Heart right ventricle (tissue), 16 donors: ENCODE data around the gene ACSM3. TPM values are rescaled to one million over a fixed set of nuclear protein-coding genes. Genes with fewer than 3 reads are reported as not detected.

Experiments
- ATAC-seq, 8 donors: fragments of 200-7000 bp; cut with Tn5 transposase; one replicate each; pipeline ENCODE4 v1.9.1; 2020; ENCODE audit warnings: mild to moderate bottlenecking in 8 of 8, moderate library complexity in 8 of 8, moderate number of reproducible peaks in 1 of 8
- DNase-seq, 2 donors: peaks; one replicate each; pipeline ENCODE4 v3.0.0-alpha.2; 2020
- H3K27ac ChIP-seq, 10 donors: fragments of 200-600 bp; sonication (generic) in 2 of 10; one replicate each; pipeline versions ENCODE4 v1.5.0 to v1.8.0; 2020 to 2022; ENCODE audit warnings: mild to moderate bottlenecking in 3 of 10
- H3K27me3 ChIP-seq, 7 donors: fragments of 200-600 bp; one replicate each; pipeline ENCODE4 v1.8.0; 2021 to 2022; ENCODE audit warnings: mild to moderate bottlenecking in 2 of 7
- H3K36me3 ChIP-seq, 9 donors: fragments of 200-600 bp; sonication (generic) in 1 of 9; one replicate each; pipeline versions ENCODE4 v1.5.0 to v1.8.0; 2020 to 2022; ENCODE audit warnings: mild to moderate bottlenecking in 2 of 9
- H3K4me1 ChIP-seq, 9 donors: fragments of 200-600 bp; sonication (generic) in 1 of 9; one replicate each; pipeline versions ENCODE4 v1.5.0 to v1.8.0; 2020 to 2022; ENCODE audit warnings: mild to moderate bottlenecking in 4 of 9
- H3K4me3 ChIP-seq, 10 donors: fragments of 200-600 bp; sonication (generic) in 2 of 10; one replicate each; pipeline versions ENCODE4 v1.5.0 to v1.8.0; 2020 to 2022; ENCODE audit warnings: mild to moderate bottlenecking in 7 of 10, moderate library complexity in 2 of 10
- H3K9me3 ChIP-seq, 11 donors: fragments of 200-600 bp in 10 of 11; sonication (generic) in 2 of 11; one replicate each; pipeline versions ENCODE4 v1.5.0 to v1.8.0; 2013 to 2022; ENCODE audit warnings: mild to moderate bottlenecking in 2 of 11, control low read depth in 1 of 11, moderate library complexity in 1 of 11
- WGBS, 2 donors: extraction: QIAGEN DNeasy Blood & Tissue Kit; methylation state at CpG; one replicate each; pipeline ENCODE4 v1.1.7; 2013; ENCODE audit warnings: inconsistent platforms in 1 of 2; 5-methylcytosine and 5-hydroxymethylcytosine counted together
- intact Hi-C, 10 donors: fragments of 100-400 bp; cut with DNase I; formaldehyde crosslinking; loops; one replicate each; pipeline versions ENCODE4 v1.11.1 to v1.14.2; 2022
- polyA plus RNA-seq, 2 donors: library from polyadenylated mRNA; stranded (reverse); fragments of 200-250 nt; gene quantifications; one replicate each; pipeline ENCODE4 v1.2.3, GENCODE V29; 2013
- total RNA-seq, 10 donors: library from RNA; stranded (reverse); fragmentation: NEBNext Ultra II Directional in 3 of 10; extraction: Animal tissue kit (Norgen Biotek cat#: 25700) in 3 of 10; gene quantifications; one replicate each; pipeline versions ENCODE4 v1.2.1 to v1.2.4, GENCODE V29; 2021 to 2023
- TF ChIP-seq, protein P1 (sequence below), 9 donors: fragments of 200-600 bp; sonication (generic) in 2 of 9; IDR thresholded peaks; one replicate each; pipeline versions ENCODE4 v1.5.0 to v1.8.0; 2021 to 2022; ENCODE audit warnings: antibody characterized with exemption in 9 of 9, mild to moderate bottlenecking in 5 of 9, moderate library complexity in 1 of 9
- donor health status: Arrhythmogenic right ventricular cardiomyopathy.
- donor health status: ischemic (EF 13 %, LVEDD 7.1; RV severe dilation, severe dysfunction).
- donor health status: healthy with polysubstance abuse.
- donor health status: DM: no; HTN: yes; CAD: no.
- donor health status: DM: no; HTN: no; CAD: no.
- donor health status: ischemic (EF 25% LVEDD 6.9; RV normal size, moderate dysfunction).
- donor health status: ischemic (EF 25% LVEDD 5.7; RV mildly dilated, moderate dysfunction).
- donor health status: healthy.
- donor health status: DM: yes; HTN: yes; CAD: no.
- donor health status: Ischemic cardiomyopathy.
- donor health status: ischemic (EF 35%, LVEDD 5.7; RV mildly dilated, moderate dysfunction).
- donor health status: nonischemic (EF 11% LVEDD 7.7; RV severe dilation, severe dysfunction).
- donor health status: DM: yes; HTN: yes; CAD: no.
- donor health status: PGD.
- donor health status: ischemic (EF 29% LVEDD 5.4; RV normal size, mild dysfunction).
- donor health status: nonischemic (EF 23%, LVEDD 6.1; RV moderate dilation, normal function).

The ACSM3 gene
- total and polyA plus RNA-seq, 12 donors = 2.3 to 45.1 (median 5.9) TPM

DNA sequence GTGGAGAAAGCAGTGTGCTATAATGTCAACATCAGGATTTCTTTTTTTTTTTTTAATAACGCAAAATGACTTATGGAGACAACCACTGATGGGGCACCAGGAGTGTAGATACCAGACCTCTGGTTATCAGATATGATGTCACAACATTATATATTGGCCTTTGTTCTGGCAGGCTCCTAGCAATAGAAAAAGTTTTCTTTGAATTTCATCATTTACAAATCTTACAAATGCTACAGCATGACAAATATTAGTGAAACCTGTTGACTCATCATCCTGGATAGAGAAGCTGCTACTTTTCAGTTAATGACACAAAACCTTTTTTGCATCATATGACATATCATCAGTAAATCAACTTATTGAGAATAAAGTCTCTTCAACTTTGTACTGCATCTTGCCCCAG, 28.3 kb upstream of the ACSM3 start:
- intact Hi-C loops = no loop called here
- no peaks in the 10 kb centered on the region for H3K27me3 ChIP-seq
- ATAC-seq = no peak
- no peak overlapping the region for H3K4me3 ChIP-seq
- no peaks in the 10 kb centered on the region for H3K9me3 ChIP-seq
- WGBS, 2 donors = 84 to 88% methylated on average over 1 of the region's 1 CpG
- peaks cover 0 to 85% (median 43%) of the 10 kb centered on the region in 9 donors for H3K36me3 ChIP-seq
- no peak for DNase-seq
- peaks cover 2 to 24% (median 21%) of the 10 kb centered on the region in 9 donors for H3K4me1 ChIP-seq
- no peak overlapping the region for H3K27ac ChIP-seq
- TF ChIP-seq, protein P1, sequence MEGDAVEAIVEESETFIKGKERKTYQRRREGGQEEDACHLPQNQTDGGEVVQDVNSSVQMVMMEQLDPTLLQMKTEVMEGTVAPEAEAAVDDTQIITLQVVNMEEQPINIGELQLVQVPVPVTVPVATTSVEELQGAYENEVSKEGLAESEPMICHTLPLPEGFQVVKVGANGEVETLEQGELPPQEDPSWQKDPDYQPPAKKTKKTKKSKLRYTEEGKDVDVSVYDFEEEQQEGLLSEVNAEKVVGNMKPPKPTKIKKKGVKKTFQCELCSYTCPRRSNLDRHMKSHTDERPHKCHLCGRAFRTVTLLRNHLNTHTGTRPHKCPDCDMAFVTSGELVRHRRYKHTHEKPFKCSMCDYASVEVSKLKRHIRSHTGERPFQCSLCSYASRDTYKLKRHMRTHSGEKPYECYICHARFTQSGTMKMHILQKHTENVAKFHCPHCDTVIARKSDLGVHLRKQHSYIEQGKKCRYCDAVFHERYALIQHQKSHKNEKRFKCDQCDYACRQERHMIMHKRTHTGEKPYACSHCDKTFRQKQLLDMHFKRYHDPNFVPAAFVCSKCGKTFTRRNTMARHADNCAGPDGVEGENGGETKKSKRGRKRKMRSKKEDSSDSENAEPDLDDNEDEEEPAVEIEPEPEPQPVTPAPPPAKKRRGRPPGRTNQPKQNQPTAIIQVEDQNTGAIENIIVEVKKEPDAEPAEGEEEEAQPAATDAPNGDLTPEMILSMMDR (IDR thresholded peaks at IDR 0.05) = no peak

DNA sequence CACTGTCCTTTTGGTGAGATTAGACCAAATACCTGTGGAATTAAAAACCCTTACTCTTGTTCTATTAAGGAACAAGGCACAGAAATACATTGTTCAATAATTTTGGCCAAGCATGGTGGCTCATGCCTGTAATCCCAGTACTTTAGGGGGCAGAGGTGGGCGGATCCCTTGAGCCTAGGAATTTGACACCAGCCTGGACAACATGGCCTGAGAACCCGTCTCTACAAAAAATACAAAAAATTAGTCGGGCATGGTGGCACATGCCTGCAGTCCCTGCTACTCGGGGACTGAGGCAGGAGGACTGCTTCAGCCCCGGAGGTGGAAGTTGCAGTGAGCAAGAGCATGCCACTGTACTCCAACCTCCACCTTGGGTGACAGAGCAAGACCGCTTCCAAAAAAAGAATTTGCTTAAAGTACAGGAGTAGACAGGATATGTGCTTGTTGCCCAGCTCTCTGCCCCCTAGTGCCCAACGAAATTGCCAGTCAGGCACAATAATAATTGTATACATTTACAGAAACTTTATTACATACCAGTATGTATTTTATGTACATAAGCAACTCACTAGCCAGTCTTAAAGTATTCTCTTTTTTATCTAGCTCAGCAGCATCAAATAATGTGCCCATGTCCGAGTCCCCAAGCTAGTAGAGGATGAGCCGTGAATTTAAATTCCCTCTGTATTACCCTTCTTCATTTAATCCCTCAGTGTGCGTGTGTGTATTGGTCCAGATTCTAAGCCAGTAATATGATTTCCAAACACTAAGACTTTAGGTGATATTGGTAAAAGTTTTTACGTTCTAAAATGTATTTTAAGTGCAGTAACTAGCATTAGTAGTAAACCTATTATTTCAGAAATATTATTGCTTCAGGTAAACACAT, 23.6 kb upstream of the ACSM3 start:
- peak overlapping the region in 8 of 10 donors; percentile 89 to 98 (median 95) for H3K27ac ChIP-seq
- peaks cover 4 to 37% (median 25%) of the 10 kb centered on the region in 9 donors for H3K4me1 ChIP-seq
- H3K9me3 ChIP-seq = no peaks in the 10 kb centered on the region
- TF ChIP-seq, protein P1 (IDR thresholded peaks at IDR 0.05) = peak in 4 of 9 donors; percentile 35 to 47 (median 40)
- 44 to 49% methylated on average over 11 of the region's 11 CpGs for WGBS, 2 donors
- intact Hi-C loops = no loop called here
- H3K27me3 ChIP-seq = no peaks in the 10 kb centered on the region
- DNase-seq (no peak), ATAC-seq (peak in 1 of 8 donors; percentile 16)
- H3K36me3 ChIP-seq = peaks cover 0 to 48% (median 30%) of the 10 kb centered on the region in 9 donors
- H3K4me3 ChIP-seq = peak overlapping the region; percentile 78 to 98 (median 88)

DNA sequence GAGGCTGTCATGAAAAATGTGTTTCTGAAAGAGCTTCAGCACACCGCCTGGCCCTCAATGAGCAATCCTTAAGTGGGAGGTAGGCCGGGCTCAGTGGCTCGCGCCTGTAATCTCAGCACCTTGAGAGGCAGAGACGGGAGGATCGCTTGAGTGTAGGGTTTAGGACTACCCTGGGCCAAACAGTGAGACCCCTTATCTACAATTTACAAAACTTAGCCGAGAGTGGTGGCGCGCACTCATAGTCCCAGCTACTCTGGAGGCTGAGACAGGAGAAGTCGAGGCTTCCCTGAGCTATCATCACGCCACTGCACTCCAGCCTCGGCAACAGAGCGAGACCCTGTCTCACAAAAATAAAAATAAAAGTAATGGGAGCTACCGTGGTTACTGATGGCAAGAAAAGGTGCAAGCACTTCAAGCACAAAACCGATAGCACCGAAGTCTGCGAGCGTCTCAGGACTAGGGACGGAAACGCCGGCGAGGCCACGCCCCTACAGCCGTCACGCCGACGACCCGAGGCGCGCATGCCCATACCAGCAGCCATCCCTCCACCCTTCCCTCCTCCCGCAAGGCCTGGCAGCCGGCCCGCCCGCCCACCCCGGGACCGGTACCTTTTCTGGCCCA, 22.8 kb upstream of the ACSM3 start:
- intact Hi-C loops = no loop called here
- TF ChIP-seq, protein P1 (IDR thresholded peaks at IDR 0.05) = no peak
- 0% methylated on average over 34 to 36 of the region's 36 CpGs for WGBS, 2 donors
- ATAC-seq (peak; percentile 93 to 97 (median 95)), DNase-seq (peak; percentile 90 to 91)
- Histone ChIP-seq H3K9me3 (no peaks in the 10 kb centered on the region), H3K4me1 (peaks cover 4 to 39% (median 25%) of the 10 kb centered on the region in 9 donors), H3K36me3 (peaks cover 0 to 40% (median 24%) of the 10 kb centered on the region in 9 donors), H3K27ac (peak overlapping the region; percentile 77 to 98 (median 95)), H3K4me3 (peak overlapping the region; percentile 78 to 98 (median 88)), H3K27me3 (no peaks in the 10 kb centered on the region)

DNA sequence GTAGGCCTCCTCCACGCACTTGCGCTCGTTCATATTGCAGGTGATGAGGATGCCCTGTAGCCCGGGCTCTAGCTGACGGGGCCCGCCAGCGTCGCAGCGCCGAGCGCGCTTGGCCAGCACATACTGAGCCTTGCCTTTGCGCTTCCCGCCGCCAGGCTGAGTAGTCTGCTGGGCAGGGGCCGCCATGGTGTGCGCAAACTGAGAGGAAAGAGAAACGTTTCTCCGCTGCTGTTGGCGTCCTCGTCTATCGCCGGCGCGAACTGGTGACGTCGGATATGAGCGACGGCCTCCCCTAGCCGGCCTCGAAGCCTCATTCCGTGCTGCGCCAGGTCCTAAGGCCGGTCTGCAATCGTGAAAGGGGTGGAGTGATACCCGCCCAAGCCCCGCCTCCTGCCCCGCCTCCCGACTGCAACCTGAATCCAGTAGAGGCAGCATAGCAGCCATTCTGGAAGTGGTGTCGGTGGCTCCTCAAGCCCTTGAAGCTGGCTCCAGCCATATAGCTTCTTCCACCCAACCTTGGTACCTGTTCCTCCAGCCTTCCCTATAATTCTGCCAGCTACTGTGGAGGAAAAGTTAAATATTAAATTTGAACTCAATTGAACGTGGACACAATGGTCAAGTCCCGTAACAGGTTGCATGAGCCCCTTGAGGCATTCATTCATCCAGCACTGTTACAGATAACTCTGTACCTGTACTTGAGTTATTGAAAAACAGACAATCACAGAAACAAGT, 22.1 kb upstream of the ACSM3 start, which contains the start of gene THUMPD1:
Gene THUMPD1, minus strand, starts transcription at position 265 of the 732 bp plus-strand sequence. Its CDS starts 79 bp downstream, at position 186.
- intact Hi-C loops = no loop called here
- Histone ChIP-seq H3K27me3 (no peaks in the 10 kb centered on the region), H3K27ac (peak within 1 kb of the TSS; percentile 77 to 98 (median 95)), H3K9me3 (peaks cover 0 to 6% (median 0%) of the 10 kb centered on the region in 11 donors), H3K4me3 (peak within 1 kb of the TSS; percentile 78 to 98 (median 88)), H3K4me1 (peaks cover 4 to 39% (median 25%) of the 10 kb centered on the region in 9 donors), H3K36me3 (peaks cover 0 to 33% (median 17%) of the 10 kb centered on the region in 9 donors)
- TF ChIP-seq, protein P1 (IDR thresholded peaks at IDR 0.05) = peak in 5 of 9 donors; percentile 7 to 39 (median 32)
- DNase-seq = peak; percentile 96 to 97
- peak; percentile 95 to 98 (median 96) for ATAC-seq
- 4% methylated on average over 42 of the region's 42 CpGs for WGBS, 2 donors
